ENCODE data around the gene VWF.

The VWF gene

DNA sequence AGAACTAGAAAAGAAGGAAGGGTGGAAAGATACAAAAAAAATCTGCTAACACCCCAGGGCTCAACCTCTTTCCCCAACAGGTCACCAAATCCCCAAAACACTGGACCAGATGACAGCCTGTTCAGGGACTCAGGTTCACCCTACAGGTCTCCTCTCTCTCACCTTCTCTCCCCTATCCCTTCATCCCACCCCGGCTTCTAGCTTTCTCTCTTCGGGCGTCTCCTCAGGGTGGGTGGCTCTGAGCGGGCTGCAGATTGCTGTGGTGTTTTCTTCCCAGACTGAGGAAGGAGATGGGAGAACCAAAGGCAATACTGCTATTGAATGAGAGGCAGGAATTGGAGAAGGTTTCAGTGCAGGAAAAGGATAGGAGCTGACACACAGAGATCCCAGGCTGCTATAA is 218.7 kb downstream of the VWF start:
- no peak for DNase-seq

- DNase-seq, result no peak
Measured at GRCh38 chr12:5904969-5905368, 219.5 kb downstream of the VWF start.

GRCh38 chr12:5904441-5904840 is 220.0 kb downstream of the VWF start:
- DNase-seq, result no peak

GRCh38 chr12:5902736-5903135 is 221.7 kb downstream of the VWF start:
- DNase-seq, result no peak

DNA sequence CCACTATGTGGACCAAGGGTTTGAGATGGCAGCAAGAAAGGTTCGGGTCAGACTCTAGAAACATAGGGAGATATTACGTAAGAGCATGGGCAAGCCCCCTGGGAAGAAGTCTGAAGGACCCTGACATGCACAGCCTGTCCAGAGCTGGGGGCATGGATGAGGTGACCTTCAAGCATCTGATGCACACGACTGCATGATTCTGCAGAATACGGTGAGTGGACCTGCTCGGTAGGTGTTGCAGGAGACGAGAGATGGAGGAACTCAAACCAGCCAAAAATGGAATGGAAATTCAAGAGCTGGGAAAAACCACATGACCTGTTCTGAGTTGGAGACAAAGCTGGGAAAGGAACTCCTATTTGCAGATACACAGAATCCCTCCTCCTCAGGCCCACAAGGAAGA is 223.1 kb downstream of the VWF start:
- DNase-seq, result no peak

GRCh38 chr12:5900533-5901205 is 223.8 kb downstream of the VWF start:
- no peak for DNase-seq

GRCh38 chr12:5900076-5900475 is 224.4 kb downstream of the VWF start:
- no peak for DNase-seq

DNA sequence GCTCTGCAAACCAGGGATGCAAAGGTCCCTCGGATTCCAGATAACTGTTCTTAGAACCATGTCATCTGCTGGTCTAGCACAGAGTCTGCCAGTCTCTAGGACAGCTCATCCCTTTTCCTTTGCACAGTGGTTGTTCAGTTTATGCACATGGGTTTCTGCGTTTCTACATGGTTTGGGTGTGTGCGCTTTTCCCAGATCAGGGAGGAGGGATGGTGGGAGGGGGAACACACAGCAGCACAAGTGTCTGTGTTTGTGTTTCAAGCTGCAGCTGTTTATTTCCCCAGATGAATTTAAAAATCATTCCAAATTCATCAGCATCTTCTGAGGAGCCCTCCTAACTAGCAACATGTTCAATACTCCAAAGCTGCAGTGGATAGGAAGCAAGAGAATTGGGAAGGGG is 224.8 kb downstream of the VWF start:
- no peak for DNase-seq

GRCh38 chr12:5898874-5899273 is 225.6 kb downstream of the VWF start:
- DNase-seq, result no peak

Data from NCI-H226 (cell line).